ENCODE measurements around the gene INPP4B.

The INPP4B gene

GRCh38 chr4:142230991-142231390 is 615.1 kb downstream of the INPP4B start:
- no peak for DNase-seq (ENCODE audit: low read depth)

GRCh38 chr4:142226014-142226413 is 620.1 kb downstream of the INPP4B start:
- DNase-seq (ENCODE audit: low read depth), result no peak

DNA sequence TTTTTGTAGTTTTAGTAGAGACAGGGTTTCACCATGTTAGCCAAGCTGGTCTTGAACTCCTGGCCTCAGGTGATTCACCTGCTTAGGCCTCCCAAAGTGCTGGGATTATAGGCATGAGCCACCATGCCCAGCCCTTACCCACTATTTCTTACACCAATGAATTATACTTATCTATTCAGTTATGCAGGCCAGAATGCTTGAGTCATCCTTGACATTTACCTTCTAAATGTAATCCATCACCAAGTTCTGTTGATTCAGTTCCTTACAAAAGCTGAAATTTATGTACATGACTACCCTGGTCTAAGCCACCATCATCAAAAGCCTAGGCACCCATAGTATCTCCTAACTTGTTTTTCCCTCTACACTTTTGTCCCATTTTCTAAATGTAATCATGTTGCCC is 624.0 kb downstream of the INPP4B start:
- DNase-seq (ENCODE audit: low read depth), result no peak

DNA sequence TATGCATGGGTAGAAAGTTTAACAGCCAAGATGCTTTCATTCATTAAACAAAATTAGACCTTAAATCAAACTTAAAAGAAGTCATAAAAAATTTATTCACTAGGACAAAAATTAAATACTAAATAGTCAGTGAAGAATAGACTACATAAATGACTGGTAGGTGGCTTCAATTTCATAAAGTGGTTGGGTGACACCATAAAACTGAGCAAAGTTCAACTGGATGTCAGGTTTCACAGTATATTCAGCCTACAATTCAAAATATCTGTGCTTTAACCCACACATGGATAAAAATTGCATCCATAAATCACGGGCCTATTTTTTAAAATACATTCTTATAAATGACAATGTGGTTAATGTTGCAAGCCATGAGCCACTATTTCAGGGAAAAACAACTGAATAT is 627.4 kb downstream of the INPP4B start:
- DNase-seq (ENCODE audit: low read depth), result no peak

DNA sequence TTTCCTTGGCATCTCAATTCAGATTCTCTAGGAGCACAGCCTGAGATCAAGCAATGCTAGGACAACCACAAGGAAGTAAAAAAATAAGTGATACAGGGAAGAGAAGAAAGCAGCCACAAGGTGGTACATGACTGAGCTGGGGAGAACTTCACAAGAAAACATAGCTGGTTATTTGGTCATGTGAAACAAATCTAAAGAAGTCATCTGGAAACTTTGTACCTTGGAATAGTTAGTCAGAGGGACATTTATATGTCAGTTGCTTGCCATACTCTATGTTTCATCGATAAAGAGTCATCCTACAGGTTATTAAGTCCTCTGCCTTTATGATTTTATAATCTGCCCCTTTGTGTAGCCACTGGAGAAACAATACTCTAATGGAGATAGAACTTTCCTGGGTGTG is 634.7 kb downstream of the INPP4B start:
- no peak for DNase-seq (ENCODE audit: low read depth)

DNA sequence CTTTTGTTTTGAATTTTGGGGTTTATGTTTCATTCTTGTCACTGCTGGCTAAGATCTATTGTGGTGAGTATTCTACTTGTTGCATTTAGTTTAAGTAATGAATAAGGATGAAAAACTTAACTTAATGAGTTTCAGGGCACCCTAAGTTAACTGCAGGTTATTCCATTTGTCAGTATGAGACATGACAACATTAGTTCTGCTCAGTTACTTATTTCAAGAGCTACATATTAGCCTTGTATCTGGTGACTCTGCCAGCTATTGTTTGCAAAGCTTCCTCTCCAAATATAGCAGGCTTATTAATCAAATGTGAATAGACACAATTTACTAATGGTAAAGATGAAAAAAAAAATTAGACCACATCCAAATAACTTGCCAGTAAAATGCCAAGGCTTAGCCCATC is 642.6 kb downstream of the INPP4B start:
- no peak for DNase-seq (ENCODE audit: low read depth)

- no peak for DNase-seq (ENCODE audit: low read depth)
Observed at GRCh38 chr4:142202404-142203332, 643.4 kb downstream of the INPP4B start.

DNA sequence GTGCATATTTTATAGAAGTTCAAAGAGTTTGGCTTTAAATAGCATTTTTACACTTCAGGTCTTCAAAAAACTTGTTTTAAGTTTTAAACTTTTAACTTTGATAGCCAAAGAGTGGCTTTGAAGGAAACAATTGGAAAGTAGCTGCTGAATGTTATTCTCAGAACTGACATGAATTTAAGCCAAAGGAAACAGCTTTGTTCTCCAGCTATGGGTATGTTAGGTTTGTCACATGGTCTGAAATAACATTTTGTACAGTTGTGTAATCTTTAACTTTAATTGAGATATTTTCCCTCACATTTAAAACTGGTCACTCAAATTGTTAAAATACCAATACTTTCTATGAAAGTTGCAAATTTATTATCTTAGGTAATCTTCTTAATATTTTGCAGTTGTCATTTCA is 645.1 kb downstream of the INPP4B start:
- DNase-seq (ENCODE audit: low read depth), result no peak

GRCh38 chr4:142194905-142195304 is 651.2 kb downstream of the INPP4B start:
- DNase-seq (ENCODE audit: low read depth), result no peak

DNA sequence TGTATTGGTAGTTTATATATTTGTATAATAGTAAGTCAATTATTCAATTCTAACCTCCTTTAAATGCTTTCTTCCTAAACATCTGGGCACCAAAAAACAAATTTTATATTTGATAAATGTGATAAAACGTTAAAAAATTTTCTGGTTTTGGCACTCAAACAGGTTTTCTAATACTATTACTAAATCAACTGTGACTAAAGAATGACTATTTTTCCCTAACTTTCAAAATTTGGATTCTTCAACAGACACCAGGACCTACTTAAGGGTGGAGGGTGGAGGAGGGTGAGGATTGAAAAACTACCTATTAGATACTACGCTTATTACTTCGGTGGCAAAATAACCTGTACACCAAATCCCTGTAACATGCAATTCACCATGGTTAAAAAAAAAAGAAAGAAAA is 654.2 kb downstream of the INPP4B start:
- no peak for DNase-seq (ENCODE audit: low read depth)

DNA sequence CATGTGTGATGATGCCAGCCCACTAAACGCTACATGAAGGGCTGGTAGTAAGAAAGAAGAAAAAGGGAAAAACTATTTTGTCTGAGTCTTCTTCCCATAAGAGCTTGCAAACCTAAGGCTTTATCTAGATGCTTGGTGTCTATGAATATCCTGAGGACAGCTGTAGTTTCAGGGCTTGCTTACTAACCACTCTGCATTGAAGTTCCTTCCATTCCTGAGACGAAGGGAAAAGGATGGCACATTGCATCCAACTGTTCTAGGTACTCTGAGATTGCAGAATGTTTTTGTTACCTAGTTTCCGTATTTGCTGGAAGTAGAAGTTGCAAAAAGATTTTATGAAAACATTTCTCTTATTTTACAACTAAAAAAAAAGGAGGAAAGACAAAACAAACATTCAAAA is 665.1 kb downstream of the INPP4B start:
- DNase-seq (ENCODE audit: low read depth), result no peak

DNA sequence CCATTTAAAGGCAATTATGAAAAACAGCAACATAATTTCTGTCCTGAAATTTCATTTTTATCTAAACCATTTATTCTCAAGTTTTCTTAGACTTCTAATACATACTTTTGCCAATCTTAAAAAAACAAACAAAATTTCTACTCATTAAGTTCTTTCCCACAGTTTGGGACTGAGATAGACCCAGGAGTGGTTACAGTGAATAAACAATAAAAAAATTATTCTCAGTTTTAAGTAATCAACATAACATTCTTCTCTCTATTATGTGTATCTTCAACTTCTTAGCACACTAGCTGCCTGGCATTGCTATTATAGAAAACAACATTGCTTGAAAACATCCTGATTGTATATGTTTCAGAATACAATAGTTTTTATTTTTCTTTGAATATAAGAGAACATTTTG is 676.9 kb downstream of the INPP4B start:
- DNase-seq (ENCODE audit: low read depth), result no peak

- no peak for DNase-seq (ENCODE audit: low read depth)
Observed at GRCh38 chr4:142168181-142168580, 677.9 kb downstream of the INPP4B start.

DNA sequence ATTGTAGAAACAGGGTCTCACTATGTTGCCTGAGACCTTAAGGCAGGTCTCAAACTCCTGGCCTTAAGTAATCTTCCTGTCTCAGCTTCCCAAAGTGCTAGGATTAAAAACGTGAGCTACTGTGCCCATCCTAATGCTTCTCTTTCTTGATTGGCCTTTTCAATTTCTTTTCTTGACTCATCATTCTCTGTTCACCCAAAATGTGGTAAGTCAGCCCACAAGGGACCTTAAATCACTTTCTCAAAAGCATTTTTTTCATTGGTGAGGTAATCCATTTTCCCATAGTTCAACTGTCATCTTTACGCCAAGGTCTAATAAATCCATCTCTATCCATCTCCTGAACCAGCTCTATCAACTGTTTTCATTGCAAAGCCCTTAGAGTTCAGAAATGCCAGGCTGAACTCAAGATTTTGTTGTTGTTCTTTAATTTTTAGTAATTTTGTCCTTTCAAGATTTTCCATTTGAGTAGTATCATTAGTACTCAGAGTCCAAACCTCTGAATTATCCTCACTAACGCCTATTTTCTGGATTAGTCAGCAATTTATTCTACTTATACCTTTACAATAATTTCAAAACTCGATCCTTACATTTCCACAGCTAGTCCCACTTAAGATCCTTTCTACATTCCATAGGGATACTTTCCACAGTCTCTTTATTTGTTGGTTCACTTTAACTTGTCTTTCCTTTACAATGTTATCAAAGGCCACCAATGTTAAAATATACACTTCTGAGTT is 681.2 kb downstream of the INPP4B start:
- no peak for DNase-seq (ENCODE audit: low read depth)

- DNase-seq (ENCODE audit: low read depth), result no peak
Observed at GRCh38 chr4:142161086-142161485, 685.0 kb downstream of the INPP4B start.

- no peak for DNase-seq (ENCODE audit: low read depth)
Observed at GRCh38 chr4:142160509-142160908, 685.6 kb downstream of the INPP4B start.

- no peak for DNase-seq (ENCODE audit: low read depth)
Observed at GRCh38 chr4:142158980-142159379, 687.1 kb downstream of the INPP4B start.

DNA sequence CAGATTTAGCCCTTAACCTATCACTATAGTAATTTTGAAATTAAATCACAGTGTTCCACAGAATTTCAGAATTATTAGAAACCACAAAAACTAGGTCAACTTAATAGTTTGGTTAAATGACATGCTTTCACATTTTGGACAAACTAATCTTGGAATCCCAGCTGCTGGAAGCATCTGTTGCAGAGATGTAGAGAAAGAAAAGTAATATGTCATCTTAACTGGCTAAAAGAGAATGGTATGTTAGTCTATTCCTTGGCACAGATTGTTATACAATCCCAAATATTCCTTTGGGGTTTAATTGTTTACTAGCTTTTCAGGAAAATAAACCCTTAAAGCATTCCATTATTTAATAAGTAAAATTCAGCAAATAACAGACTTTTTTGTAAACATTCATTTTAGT is 689.8 kb downstream of the INPP4B start:
- no peak for DNase-seq (ENCODE audit: low read depth)

DNA sequence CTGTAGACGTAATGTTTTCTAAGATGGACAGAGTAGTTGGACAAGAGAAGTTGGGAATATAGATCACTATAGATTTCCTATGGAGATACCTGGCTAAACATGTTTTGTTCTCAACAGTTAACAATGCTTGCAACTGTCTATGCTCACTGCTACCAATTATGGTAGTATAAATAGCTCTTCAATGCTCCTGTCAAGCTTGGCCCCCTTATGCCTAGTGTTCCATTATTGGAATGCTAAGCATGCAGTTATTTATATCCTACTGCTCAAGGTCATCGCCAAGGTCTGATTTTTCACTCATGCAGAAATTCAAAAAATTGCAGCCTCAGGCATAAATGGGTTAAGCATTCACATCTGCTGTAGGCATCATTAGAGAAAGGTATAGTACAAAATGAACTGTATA is 690.8 kb downstream of the INPP4B start:
- DNase-seq (ENCODE audit: low read depth), result no peak

DNA sequence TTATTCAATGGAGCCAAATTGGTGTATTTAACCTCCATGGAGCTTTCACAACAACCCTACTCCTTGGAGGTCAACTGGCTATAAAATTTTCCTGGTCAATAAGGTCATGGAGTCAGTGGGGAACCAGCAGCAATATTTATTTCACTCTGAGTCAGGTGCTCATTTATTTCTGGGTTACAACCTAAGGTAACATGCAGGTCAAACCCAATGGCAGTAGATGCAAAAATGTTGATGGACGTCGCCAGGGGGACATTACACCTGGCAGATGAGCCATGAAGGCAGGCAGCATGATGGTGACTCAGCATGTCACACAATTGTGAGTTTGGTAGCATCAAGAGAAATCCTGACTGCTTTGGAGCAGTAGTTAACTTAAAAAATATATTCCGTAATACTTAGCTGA is 695.6 kb downstream of the INPP4B start:
- no peak for DNase-seq (ENCODE audit: low read depth)

DNA sequence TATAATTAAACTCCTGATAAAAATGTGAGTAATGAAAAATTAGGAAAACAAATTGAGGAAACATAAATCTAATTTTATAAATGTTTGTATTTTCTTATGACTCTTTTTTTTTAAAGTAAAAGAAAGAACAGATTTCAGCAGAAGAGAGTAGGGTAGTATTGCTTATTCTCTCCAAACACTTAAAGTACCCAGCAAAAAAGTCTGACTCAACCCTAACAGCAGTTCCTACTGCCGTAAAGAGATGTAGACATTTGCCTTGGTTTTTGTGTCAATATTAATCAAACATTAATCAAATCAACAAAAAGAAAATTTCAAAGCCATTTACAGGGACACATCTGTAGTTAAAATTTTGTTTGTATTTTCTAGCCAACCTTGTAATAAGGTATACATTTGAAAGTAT is 701.3 kb downstream of the INPP4B start:
- no peak for DNase-seq (ENCODE audit: low read depth)

DNA sequence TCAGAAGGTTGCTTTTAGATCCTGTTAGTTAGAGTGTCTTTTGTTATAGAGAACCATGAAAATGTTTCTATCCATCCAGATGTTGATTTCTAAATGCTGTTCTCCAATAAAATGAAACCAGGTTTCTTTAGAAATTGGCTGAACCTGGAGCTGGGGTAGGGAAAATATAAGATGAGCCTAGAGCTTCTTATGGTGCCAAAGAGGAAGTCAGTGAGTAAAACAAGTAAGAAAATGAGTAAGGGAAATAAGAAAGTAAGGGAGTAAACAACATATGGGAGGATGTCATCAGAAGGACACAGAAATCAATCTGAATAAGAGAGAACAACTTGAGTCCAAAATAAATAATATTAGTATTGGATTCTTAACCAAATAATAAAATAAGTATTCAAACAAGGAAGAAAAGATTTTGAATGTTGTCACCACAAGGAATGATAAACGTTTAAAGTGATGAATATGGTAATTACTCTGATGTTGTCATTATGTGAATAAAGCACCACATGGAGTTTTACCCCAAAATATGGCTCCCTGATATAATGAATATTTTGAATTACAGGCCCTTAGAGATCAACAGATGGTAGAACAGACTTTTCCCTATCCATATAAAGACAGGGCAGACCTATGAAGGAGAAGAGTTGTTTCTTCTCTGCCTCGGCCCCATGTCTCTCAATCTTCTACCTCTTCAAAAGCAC is 703.6 kb downstream of the INPP4B start:
- no peak for DNase-seq (ENCODE audit: low read depth)

DNA sequence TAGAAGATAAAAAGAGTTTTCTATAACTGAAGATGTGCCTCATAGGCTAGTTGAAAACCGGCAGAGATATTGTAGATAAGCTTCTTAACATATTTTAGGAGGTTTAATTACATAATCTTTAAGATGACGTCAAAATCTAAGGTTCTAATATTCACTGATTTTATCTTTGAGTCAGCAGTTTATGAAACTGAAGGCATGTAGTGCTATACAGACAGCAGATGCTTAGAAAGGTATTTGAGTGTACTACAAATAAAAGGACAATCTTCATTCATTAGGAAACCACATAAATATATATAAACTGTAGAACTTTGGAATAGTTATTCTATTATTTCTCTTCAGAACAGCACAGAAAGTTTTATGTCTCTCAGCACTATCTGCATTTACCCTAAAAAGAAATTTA is 704.9 kb downstream of the INPP4B start:
- no peak for DNase-seq (ENCODE audit: low read depth)

Data from T-helper 22 cell (primary cell).